ENCODE results near the gene ESYT3.

DNA sequence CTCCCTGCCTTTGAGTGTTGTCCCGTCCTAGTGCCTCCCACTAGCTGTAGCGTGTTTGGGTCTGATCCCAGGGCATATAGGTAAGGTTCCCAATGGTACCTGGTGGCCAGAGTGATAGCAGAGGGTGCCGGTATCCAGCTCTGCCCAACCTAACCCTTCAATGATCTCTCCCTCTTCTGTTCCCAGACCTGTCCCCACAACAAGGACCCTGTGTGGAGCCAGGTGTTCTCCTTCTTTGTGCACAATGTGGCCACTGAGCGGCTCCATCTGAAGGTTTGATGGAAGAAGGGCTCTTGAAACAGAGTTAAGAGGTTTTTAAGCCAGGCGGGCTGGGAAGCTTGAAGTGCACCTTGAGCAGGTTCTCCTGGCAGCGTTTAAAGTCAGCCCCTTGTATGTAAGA lies 35.5 kb downstream of the ESYT3 start:
- TF ChIP-seq, protein P1, sequence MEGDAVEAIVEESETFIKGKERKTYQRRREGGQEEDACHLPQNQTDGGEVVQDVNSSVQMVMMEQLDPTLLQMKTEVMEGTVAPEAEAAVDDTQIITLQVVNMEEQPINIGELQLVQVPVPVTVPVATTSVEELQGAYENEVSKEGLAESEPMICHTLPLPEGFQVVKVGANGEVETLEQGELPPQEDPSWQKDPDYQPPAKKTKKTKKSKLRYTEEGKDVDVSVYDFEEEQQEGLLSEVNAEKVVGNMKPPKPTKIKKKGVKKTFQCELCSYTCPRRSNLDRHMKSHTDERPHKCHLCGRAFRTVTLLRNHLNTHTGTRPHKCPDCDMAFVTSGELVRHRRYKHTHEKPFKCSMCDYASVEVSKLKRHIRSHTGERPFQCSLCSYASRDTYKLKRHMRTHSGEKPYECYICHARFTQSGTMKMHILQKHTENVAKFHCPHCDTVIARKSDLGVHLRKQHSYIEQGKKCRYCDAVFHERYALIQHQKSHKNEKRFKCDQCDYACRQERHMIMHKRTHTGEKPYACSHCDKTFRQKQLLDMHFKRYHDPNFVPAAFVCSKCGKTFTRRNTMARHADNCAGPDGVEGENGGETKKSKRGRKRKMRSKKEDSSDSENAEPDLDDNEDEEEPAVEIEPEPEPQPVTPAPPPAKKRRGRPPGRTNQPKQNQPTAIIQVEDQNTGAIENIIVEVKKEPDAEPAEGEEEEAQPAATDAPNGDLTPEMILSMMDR (conservative IDR thresholded peaks at IDR 0.05 in 1 of 2, IDR thresholded peaks at IDR 0.05 in 1 of 2; ENCODE audit: low read depth in 1 of 2, low read length in 2 of 2): no peak
- TF ChIP-seq EZH2 (IDR thresholded peaks at IDR 0.05; ENCODE audit: low read length, missing control alignments): no peak

Measured in fibroblast of lung (primary cell).